AG04449 (cell line): ENCODE measurements around the gene EFNA2.
"Not testable (repeated sequence)": the region's sequence is repeated elsewhere in the genome, so short reads cannot be mapped to it uniquely, and the experiment has no call there.

Source experiments
- CTCF ChIA-PET: fragments of 350-600 bp; formaldehyde crosslinking; extraction: SDS; loops from one replicate; lab custom pipeline; 2021; ENCODE audit warnings: antibody characterized with exemption; lab: Yijun Ruan, JAX
- POLR2A ChIA-PET: fragments of 400-600, 350-600 bp; formaldehyde crosslinking; extraction: SDS; loops from one replicate; lab custom pipeline; 2020; ENCODE audit warnings: antibody characterized with exemption, inconsistent platforms; lab: Yijun Ruan, JAX
- DNase-seq: peaks from one replicate; pipeline ENCODE4 v3.0.0-alpha.2; 2010; ENCODE audit warnings: low read depth, low spot score
- H3K4me3 ChIP-seq: 2 replicates; pipeline ENCODE4 v1.5.1; 2011; ENCODE audit warnings: low read depth, mild to moderate bottlenecking, control low read depth, low read length
- CTCF ChIP-seq: IDR thresholded peaks from one replicate; pipeline ENCODE4 v1.5.1; 2011; ENCODE audit warnings: mild to moderate bottlenecking, moderate library complexity, low read length, control low read depth, inconsistent platforms; ENCODE audit not compliant: insufficient read depth; ENCODE audit errors: missing control alignments

Gene EFNA2

GRCh38 chr19:1316466-1316865, 30.8 kb downstream of the EFNA2 start:
- POLR2A ChIA-PET: no interaction called here
- CTCF ChIA-PET: interaction anchor here (0.6 to 3.2 kb wide), 10 partner anchors 8 to 121 kb away, joined by 3 to 18 read pairs (median 9); no protein-coding TSS in a partner anchor
- no peak overlapping the region for H3K4me3 ChIP-seq
- no peak for TF ChIP-seq CTCF
- no peak for DNase-seq

DNA sequence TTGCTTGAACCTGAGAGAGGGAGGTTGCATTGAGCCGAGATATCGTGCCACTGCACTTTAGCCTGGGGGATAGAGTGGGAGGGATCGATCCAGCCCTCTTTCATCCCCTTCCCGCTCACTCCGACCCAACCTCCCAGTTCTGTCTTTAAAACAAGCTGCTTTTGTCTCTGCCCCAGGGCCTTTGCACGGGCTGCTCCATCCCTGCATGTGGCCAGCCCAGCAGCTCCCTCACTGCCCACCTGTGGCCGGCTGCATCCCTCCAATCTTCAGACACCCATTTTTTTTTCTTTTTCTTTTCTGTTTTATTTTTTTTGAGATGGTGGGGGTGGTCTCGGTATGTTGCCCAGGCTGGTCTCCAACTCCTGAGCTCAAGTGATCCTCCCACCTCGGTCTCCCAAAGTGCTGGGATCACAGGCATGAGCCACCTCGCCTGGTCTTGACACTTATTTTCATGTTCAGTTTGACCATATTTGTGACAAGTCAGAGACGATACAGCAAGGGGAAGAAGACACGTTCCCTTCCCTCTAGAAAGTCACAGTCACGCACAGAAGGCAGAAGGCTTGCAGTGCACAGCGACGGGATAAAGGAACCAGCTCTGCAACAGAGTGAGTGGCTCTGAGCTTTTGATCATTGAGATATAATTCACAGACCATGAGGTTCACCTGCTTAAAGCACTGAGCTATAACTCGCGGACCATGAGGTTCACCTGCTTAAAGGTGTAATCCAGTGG, 31.8 kb downstream of the EFNA2 start:
- CTCF ChIA-PET: interaction anchor here (1.0 to 3.2 kb wide), 3 partner anchors 9 to 86 kb away, joined by 3 to 18 read pairs (median 12); no protein-coding TSS in a partner anchor
- no peak for DNase-seq
- no peak for TF ChIP-seq CTCF
- POLR2A ChIA-PET: no interaction called here
- H3K4me3 ChIP-seq: no peak overlapping the region

GRCh38 chr19:1318678-1319471, 33.2 kb downstream of the EFNA2 start:
- POLR2A ChIA-PET: no interaction called here
- CTCF ChIA-PET: no interaction called here
- TF ChIP-seq CTCF: no peak
- H3K4me3 ChIP-seq: no peak overlapping the region
- DNase-seq: no peak

- POLR2A ChIA-PET, CTCF ChIA-PET, DNase-seq, H3K4me3 ChIP-seq: not testable (repeated sequence)
These were observed 34.6 kb downstream of the EFNA2 start for GRCh38 chr19:1320282-1320650.

- no peak overlapping the region for H3K4me3 ChIP-seq
- ChIA-PET CTCF (no interaction called here), POLR2A (no interaction called here)
- no peak for TF ChIP-seq CTCF
- DNase-seq: no peak
These were observed 35.9 kb downstream of the EFNA2 start for GRCh38 chr19:1321539-1321938.

DNA sequence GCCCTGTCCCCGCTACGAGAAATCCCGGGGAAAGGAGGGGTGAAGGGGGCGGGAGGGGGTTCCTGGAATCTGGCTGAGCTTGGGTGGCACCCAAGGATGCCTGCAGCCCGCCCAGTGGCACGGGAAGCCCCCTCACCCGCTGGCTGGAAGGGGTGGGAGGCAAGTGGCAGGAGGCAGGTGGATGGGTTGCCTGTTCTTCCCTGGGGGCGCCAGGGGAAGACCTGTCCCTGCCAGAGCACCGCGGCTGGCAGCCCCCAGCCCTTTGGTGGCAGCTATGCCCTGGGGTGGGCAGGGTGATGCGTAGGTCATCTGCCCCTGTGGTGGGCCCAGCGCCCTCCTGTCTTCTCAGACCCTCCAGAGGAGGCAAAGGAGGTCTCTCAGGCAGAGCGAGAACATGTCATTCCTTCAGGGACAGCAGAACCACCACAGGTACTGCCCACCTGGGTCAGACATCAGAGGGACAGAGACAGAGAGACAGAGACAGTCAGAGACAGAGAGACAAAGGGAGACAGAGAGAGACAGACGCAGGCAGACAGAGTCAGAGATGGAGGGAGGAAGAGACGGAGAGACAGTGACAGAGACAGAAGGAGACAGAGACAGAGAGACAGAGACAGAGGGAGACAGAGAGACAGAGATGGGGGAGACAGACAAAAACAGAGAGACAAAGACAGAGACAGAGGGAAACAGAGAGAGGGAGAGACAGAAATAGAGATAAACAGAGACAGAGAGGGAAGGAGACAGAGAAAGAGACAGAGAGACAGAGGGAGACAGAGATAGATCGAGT, 36.7 kb downstream of the EFNA2 start:
- POLR2A ChIA-PET: interaction anchor here (0.6 kb wide), 1 partner anchor 41 kb away, joined by 3 read pairs; no protein-coding TSS in a partner anchor
- H3K4me3 ChIP-seq: no peak overlapping the region
- TF ChIP-seq CTCF: no peak
- no peak for DNase-seq
- CTCF ChIA-PET: no interaction called here
